HG03064 (cell line): ENCODE results near the gene ARHGEF17.

Experiments used
- ATAC-seq: cut with Tn5 transposase; IDR thresholded peaks from one replicate; pipeline ENCODE4 v1.9.1; 2021; ENCODE audit warnings: low read depth; ENCODE audit not compliant: unreplicated experiment

ARHGEF17 gene

GRCh38 chr11:73348838-73349237 lies 40.8 kb downstream of the ARHGEF17 start:
- no peak for ATAC-seq

GRCh38 chr11:73349633-73350032 lies 41.6 kb downstream of the ARHGEF17 start:
- no peak for ATAC-seq

GRCh38 chr11:73350908-73351636 lies 43.0 kb downstream of the ARHGEF17 start:
- no peak for ATAC-seq

GRCh38 chr11:73353422-73353821 lies 45.3 kb downstream of the ARHGEF17 start:
- no peak for ATAC-seq

- no peak for ATAC-seq
Measured at GRCh38 chr11:73355109-73355508, 47.0 kb downstream of the ARHGEF17 start.

DNA sequence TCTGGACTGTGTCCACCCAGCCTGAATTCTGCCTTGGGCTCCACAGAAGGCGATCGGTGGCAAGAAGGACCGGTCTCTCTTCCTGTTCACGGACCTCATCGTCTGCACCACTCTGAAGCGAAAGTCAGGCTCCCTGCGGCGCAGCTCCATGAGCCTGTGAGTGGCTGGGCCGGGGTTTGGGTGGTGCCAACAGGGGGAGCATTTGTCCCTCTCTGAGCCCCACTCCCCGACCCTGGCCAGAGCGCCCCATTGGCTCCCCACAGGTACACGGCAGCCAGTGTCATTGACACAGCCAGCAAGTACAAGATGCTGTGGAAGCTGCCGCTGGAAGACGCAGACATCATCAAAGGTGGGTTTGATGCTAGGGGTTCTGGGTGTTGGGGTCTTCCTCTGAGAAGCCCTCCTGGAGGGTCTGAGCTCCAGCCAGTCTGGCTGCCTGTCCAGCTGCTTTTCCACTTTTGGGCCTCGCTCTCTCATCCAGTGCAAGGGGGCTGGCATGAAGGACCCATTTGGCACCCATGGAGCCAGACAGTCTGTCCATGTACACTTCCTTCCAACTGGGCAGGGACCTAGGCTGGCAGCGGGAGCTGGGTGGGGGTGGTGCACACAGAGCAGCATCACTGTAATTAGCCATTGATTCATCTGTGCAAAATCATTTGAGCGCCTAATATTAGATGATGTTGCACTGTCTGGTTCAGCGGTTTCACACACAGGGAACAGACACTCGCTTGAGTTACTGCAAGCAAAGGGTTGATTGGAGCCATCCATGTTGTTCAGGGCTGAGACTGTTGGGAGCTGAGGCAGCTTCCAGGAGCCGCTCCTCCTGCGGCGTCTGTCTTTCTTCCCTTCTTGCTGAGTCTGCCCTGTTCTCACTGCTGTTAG lies 49.1 kb downstream of the ARHGEF17 start:
- ATAC-seq, result no peak

DNA sequence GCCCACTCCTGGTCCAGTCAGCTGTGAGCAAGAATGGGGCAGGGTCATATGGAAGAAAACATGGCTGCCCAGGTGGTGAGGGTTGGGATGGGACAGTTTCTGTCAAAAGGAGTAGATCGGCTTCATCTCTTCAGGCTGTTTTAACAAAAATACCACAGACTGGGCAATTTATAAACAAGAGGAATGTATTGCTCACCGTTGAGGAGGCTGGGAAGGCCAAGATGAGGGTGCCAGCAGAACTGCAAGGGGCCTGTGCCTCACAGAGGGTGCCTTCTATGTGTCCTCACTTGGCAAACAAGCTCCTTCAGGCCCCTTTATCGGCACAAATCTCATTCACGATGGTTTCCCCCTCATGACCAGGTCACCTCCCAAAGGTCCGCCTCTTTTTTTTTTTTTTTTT lies 50.0 kb downstream of the ARHGEF17 start:
- no peak for ATAC-seq

GRCh38 chr11:73359341-73359740 lies 51.3 kb downstream of the ARHGEF17 start:
- ATAC-seq, result no peak

DNA sequence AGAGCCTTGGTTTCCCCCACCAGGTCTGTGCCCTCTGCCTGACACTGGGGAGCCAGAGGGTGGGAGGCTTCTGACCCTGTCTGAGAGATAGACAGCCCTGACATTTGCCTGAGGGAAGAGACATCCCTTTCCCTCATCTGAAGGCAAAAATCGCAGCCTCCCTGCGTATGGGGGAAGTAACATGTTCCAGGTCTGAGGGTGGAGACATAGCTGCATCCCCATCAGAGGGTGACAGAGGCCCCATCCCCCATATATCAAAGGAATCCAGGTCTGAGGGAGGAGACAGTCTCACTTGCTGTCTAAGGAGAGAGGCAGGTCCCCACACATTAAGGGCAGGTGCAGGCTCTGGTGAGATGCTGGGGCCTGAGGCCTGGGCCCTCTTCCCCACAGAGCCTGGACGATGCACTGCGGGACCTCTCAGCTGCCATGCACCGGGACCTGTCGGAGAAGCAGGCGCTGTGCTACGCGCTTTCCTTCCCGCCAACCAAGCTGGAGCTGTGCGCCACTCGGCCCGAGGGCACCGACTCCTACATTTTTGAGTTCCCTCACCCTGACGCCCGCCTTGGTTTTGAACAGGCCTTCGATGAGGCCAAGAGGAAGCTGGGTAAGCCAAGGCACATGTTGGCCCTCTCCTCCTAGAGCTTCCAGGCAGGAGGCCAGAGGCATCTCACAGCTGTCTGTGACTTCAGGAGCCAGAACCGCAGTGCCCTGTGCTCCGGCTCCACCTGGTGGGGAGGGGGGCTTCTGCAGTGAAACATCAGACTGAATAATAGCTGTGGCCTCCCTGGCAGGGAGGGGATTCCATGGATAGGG lies 52.1 kb downstream of the ARHGEF17 start:
- no peak for ATAC-seq

DNA sequence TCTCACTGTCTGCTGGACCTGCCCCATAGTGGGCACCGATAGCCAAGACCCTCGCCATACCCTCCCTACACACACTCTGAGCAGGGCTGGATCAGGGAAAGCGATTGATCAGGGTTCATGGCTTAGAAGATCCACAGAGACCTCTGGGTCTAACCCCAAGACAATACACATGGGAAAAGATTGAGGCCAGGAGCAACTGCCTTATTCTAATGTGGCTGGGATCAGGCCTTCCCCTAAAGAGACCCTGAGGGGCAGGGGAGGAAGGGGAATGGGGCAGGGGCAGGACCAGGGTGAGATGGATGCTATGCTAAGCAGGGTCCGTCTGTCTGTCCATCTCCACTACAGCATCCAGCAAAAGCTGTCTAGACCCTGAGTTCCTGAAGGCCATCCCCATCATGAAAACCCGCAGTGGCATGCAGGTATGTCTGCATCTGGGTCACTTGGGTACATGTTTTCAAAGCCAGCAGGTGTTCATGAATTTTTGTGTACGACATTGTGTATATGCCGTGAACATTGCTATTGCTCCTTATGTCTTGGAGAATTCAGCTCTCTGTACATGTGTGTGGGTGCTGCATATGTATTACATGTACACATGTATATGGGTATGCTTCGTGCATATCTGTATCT lies 52.8 kb downstream of the ARHGEF17 start:
- ATAC-seq, result no peak

DNA sequence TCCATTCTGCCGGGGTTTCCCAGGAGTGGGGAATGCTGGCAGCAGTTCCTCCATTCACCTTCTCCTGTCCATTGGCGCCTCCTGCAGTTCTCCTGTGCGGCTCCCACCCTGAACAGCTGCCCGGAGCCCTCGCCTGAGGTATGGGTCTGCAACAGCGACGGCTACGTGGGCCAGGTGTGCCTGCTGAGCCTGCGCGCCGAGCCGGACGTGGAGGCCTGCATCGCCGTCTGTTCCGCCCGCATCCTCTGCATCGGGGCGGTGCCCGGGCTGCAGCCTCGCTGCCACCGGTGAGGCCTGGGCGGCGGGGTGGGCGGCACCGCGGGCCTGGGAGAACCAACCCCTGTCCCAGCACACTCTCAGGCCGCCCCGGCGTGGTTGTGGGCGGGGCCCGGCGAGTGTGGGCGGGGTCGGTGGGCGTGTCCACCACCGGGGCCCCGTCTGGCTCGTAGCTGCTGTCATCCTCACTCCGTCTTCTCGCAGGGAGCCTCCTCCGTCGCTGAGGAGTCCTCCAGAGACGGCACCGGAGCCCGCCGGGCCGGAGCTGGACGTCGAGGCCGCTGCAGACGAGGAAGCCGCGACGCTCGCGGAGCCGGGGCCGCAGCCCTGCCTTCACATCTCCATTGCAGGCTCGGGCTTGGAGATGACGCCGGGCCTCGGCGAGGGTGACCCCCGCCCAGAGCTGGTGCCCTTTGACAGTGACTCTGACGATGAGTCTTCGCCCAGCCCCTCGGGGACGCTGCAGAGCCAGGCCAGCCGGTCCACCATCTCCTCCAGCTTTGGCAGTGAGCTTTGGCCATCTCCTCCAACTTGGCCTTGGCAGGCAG lies 54.1 kb downstream of the ARHGEF17 start:
- ATAC-seq, result no peak

DNA sequence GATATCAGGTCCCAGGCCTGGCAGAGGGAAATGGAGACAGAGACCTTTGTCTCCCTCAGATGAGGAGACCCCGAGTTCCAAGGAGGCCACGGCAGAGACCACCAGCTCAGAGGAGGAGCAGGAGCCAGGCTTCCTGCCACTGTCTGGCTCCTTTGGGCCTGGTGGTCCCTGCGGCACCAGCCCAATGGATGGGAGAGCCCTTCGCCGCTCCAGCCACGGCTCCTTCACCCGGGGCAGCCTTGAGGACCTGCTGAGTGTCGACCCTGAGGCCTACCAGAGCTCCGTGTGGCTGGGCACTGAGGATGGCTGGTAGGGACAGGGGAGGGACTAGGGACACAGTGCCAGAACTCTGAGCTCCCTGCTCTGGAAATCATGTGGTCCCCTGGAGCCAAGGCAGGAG lies 55.1 kb downstream of the ARHGEF17 start:
- no peak for ATAC-seq

GRCh38 chr11:73365352-73366264 lies 57.5 kb downstream of the ARHGEF17 start:
- no peak for ATAC-seq

GRCh38 chr11:73366265-73366610 lies 58.2 kb downstream of the ARHGEF17 start:
- no peak for ATAC-seq

DNA sequence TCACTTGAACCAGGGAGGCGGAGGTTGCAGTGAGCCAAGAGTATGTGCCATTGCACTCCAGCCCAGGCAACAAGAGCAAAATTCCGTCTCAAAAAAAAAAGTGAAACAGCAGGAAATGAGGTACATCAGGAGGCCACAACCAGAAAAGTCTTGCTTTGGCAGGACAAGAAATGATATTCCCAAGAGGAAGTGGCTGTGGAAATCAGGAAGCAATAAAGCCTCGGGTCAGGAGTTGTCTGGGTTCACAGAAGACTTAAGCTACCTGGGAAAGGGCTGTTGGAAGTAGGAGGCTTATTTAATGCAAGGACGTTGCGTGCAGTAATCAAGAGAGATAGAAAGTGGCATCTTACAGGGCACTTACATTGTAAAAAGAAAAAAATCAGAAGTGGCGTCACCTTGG lies 58.9 kb downstream of the ARHGEF17 start:
- ATAC-seq, result no peak

DNA sequence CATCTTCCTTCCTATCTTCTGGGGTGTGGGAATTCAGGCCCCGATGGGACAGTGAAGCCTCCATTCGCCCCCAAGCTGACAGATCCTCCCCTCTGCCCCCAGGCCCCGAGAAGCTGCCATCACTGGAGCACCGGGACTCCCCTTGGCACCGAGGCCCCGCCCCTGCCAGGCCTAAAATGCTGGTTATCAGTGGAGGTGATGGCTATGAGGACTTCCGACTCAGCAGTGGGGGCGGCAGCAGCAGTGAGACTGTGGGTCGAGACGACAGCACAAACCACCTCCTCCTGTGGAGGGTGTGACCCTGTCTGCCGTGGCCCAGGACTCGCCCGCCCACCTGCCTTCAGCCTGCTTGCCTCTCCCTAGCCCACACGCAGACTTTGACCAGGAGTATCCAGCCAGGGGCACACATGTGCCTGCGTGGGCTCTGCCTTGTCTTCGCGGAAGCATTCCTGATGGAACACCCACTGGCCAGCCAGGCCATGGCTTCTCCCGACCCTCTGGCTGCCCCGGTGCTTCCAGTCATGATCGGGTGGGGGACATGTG lies 59.5 kb downstream of the ARHGEF17 start:
- ATAC-seq, result no peak

DNA sequence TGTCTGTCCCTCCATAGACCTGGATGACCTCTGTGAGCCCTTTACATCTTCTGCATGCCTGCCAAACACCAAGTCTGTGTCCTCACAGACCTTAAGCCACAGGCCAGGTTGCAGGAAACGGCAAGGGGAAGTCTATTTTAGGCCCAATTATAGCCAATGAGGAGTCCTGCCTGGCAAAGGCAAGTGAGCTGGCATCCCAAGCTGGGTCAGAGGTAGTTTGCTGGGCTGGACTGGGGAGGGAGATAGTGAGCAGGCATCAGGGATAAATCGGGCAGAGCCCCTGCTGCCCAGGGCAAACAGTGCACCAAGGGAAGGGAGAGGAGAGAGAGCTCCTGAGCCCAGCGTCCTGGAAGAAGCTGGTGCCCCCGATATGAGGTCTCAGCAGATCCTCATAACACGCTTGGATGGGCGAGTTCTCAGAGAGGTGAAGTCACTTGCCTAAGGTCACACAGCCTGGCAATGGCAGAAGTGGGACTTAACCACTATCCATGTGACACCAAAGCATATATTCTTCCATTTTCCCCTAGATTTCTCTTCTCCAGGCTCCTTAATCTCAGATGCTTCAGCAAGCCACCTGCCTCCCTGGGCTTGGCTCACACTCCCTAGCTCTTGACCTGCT lies 64.4 kb downstream of the ARHGEF17 start:
- ATAC-seq, result no peak

- ATAC-seq, result no peak
Measured at GRCh38 chr11:73374151-73374550, 66.1 kb downstream of the ARHGEF17 start.
